ENCODE data around the gene LMF1.

The LMF1 gene

GRCh38 chr16:847151-847550 lies 123.6 kb downstream of the LMF1 start:
- no peaks in the 10 kb centered on the region for H4K20me1 ChIP-seq (ENCODE audit: control insufficient read depth, insufficient read depth, low read depth, low read length)
- peaks cover 49% of the 10 kb centered on the region for H3K9me3 ChIP-seq (ENCODE audit: control insufficient read depth, insufficient read depth, low read length)
- no peaks in the 10 kb centered on the region for H3K9me2 ChIP-seq (replicated peaks; ENCODE audit: control insufficient read depth, low read length)
- H3K4me3 ChIP-seq (ENCODE audit: low read length), result no peak overlapping the region
- no peaks in the 10 kb centered on the region for H3F3A ChIP-seq (ENCODE audit: control insufficient read depth, insufficient read depth)
- H3K79me2 ChIP-seq (ENCODE audit: control insufficient read depth, low read length), result no peaks in the 10 kb centered on the region
- no peaks in the 10 kb centered on the region for H3K4me1 ChIP-seq (ENCODE audit: control insufficient read depth, low read length)
- TF ChIP-seq CTCF (IDR thresholded peaks at IDR 0.05; ENCODE audit: low read depth, low read length, poor library complexity, severe bottlenecking) (no peak), EZH2phosphoT487 (IDR thresholded peaks at IDR 0.05; ENCODE audit: borderline replicate concordance, low read length) (no peak)
- no peaks in the 10 kb centered on the region for H3K36me3 ChIP-seq (ENCODE audit: control insufficient read depth, low read length)
- no peak overlapping the region for H3K4me2 ChIP-seq (ENCODE audit: low read length)
- no peak overlapping the region for H3K27ac ChIP-seq (ENCODE audit: low read depth, low read length)
- no peaks in the 10 kb centered on the region for H3K27me3 ChIP-seq (ENCODE audit: control insufficient read depth, low read length)

GRCh38 chr16:845351-845745 lies 125.4 kb downstream of the LMF1 start:
- no peak overlapping the region for H3K27ac ChIP-seq (ENCODE audit: low read depth, low read length)
- H3K36me3 ChIP-seq (ENCODE audit: control insufficient read depth, low read length), result no peaks in the 10 kb centered on the region
- H3K9me2 ChIP-seq (replicated peaks; ENCODE audit: control insufficient read depth, low read length), result no peaks in the 10 kb centered on the region
- H3K9me3 ChIP-seq (ENCODE audit: control insufficient read depth, insufficient read depth, low read length), result peaks cover 31% of the 10 kb centered on the region
- H3K4me1 ChIP-seq (ENCODE audit: control insufficient read depth, low read length), result no peaks in the 10 kb centered on the region
- no peaks in the 10 kb centered on the region for H4K20me1 ChIP-seq (ENCODE audit: control insufficient read depth, insufficient read depth, low read depth, low read length)
- no peaks in the 10 kb centered on the region for H3K79me2 ChIP-seq (ENCODE audit: control insufficient read depth, low read length)
- H3F3A ChIP-seq (ENCODE audit: control insufficient read depth, insufficient read depth), result no peaks in the 10 kb centered on the region
- H3K4me3 ChIP-seq (ENCODE audit: low read length), result no peak overlapping the region
- no peak for TF ChIP-seq EZH2phosphoT487 (IDR thresholded peaks at IDR 0.05; ENCODE audit: borderline replicate concordance, low read length)
- no peak for TF ChIP-seq CTCF (IDR thresholded peaks at IDR 0.05; ENCODE audit: low read depth, low read length, poor library complexity, severe bottlenecking)
- no peaks in the 10 kb centered on the region for H3K27me3 ChIP-seq (ENCODE audit: control insufficient read depth, low read length)
- no peak overlapping the region for H3K4me2 ChIP-seq (ENCODE audit: low read length)

GRCh38 chr16:844638-845350 lies 126.0 kb downstream of the LMF1 start:
- H3K27me3 ChIP-seq (ENCODE audit: control insufficient read depth, low read length), result no peaks in the 10 kb centered on the region

More at GRCh38 chr16:844638-845350, 126.0 kb downstream of the LMF1 start:
- H3K27ac ChIP-seq (ENCODE audit: low read depth, low read length), result no peak overlapping the region
- TF ChIP-seq EZH2phosphoT487 (IDR thresholded peaks at IDR 0.05; ENCODE audit: borderline replicate concordance, low read length), result no peak
- no peak for TF ChIP-seq CTCF (IDR thresholded peaks at IDR 0.05; ENCODE audit: low read depth, low read length, poor library complexity, severe bottlenecking)
- no peaks in the 10 kb centered on the region for H3K79me2 ChIP-seq (ENCODE audit: control insufficient read depth, low read length)
- no peaks in the 10 kb centered on the region for H3F3A ChIP-seq (ENCODE audit: control insufficient read depth, insufficient read depth)
- no peaks in the 10 kb centered on the region for H3K9me2 ChIP-seq (replicated peaks; ENCODE audit: control insufficient read depth, low read length)
- no peaks in the 10 kb centered on the region for H3K4me1 ChIP-seq (ENCODE audit: control insufficient read depth, low read length)
- H3K9me3 ChIP-seq (ENCODE audit: control insufficient read depth, insufficient read depth, low read length), result peaks cover 31% of the 10 kb centered on the region
- H3K4me2 ChIP-seq (ENCODE audit: low read length), result no peak overlapping the region
- H3K4me3 ChIP-seq (ENCODE audit: low read length), result no peak overlapping the region
- H4K20me1 ChIP-seq (ENCODE audit: control insufficient read depth, insufficient read depth, low read depth, low read length), result no peaks in the 10 kb centered on the region
- H3K36me3 ChIP-seq (ENCODE audit: control insufficient read depth, low read length), result no peaks in the 10 kb centered on the region

Measured in DOHH2 (cell line).